ENCODE results near the gene POU6F2. TPM values are rescaled to one million over a fixed set of nuclear protein-coding genes. Genes with fewer than 3 reads are reported as not detected.

Gene POU6F2
- total RNA-seq, 2 experiments from 2014 or later: not detected

GRCh38 chr7:39342763-39343162 lies 365.1 kb downstream of the POU6F2 start:
- ATAC-seq (no peak), DNase-seq (no peak)
- Mint-ChIP-seq H3K27me3 (peaks cover 4% of the 10 kb centered on the region), H3K27ac (no peak overlapping the region), H3K4me1 (ENCODE audit: low read depth) (no peaks in the 10 kb centered on the region), H3K9me3 (no peaks in the 10 kb centered on the region), H3K4me3 (no peak overlapping the region), H3K36me3 (ENCODE audit: low read depth) (no peaks in the 10 kb centered on the region)
- POLR2A ChIA-PET: no interaction called here
- intact Hi-C loops (cut with micrococcal nuclease): no loop called here
- CTCF ChIA-PET: no interaction called here
- TF ChIP-seq CTCF (IDR thresholded peaks at IDR 0.05): no peak

GRCh38 chr7:39349452-39350123 lies 371.9 kb downstream of the POU6F2 start:
- intact Hi-C loops (cut with micrococcal nuclease): no loop called here

GRCh38 chr7:39353615-39354376 lies 376.1 kb downstream of the POU6F2 start:
- ATAC-seq (no peak), DNase-seq (no peak)
- Mint-ChIP-seq H3K4me1 (ENCODE audit: low read depth) (peaks cover 4% of the 10 kb centered on the region), H3K27ac (no peak overlapping the region), H3K36me3 (ENCODE audit: low read depth) (no peaks in the 10 kb centered on the region), H3K9me3 (no peaks in the 10 kb centered on the region), H3K27me3 (no peaks in the 10 kb centered on the region), H3K4me3 (no peak overlapping the region)
- intact Hi-C loops (cut with micrococcal nuclease): no loop called here
- no peak for TF ChIP-seq CTCF (IDR thresholded peaks at IDR 0.05)
- POLR2A ChIA-PET: no interaction called here
- CTCF ChIA-PET: interaction anchor here (0.6 kb wide), 1 partner anchor 269 kb away, joined by 3 read pairs; no protein-coding TSS in a partner anchor

More at GRCh38 chr7:39349452-39350123, 371.9 kb downstream of the POU6F2 start:
- Mint-ChIP-seq H3K4me1 (ENCODE audit: low read depth) (no peaks in the 10 kb centered on the region), H3K27ac (no peak overlapping the region), H3K9me3 (no peaks in the 10 kb centered on the region), H3K4me3 (no peak overlapping the region), H3K36me3 (ENCODE audit: low read depth) (no peaks in the 10 kb centered on the region), H3K27me3 (no peaks in the 10 kb centered on the region)
- no peak for TF ChIP-seq CTCF (IDR thresholded peaks at IDR 0.05)
- DNase-seq: no peak
- POLR2A ChIA-PET: no interaction called here
- CTCF ChIA-PET: no interaction called here
- no peak for ATAC-seq

GRCh38 chr7:39355664-39356063 lies 378.0 kb downstream of the POU6F2 start:
- Mint-ChIP-seq H3K4me3 (no peak overlapping the region), H3K27me3 (no peaks in the 10 kb centered on the region), H3K27ac (no peak overlapping the region), H3K36me3 (ENCODE audit: low read depth) (no peaks in the 10 kb centered on the region), H3K4me1 (ENCODE audit: low read depth) (peaks cover 4% of the 10 kb centered on the region), H3K9me3 (no peaks in the 10 kb centered on the region)
- ATAC-seq (no peak), DNase-seq (no peak)
- ChIA-PET POLR2A (no interaction called here), CTCF (no interaction called here)
- no peak for TF ChIP-seq CTCF (IDR thresholded peaks at IDR 0.05)
- intact Hi-C loops (cut with micrococcal nuclease): no loop called here

GRCh38 chr7:39356172-39356925 lies 378.6 kb downstream of the POU6F2 start:
- no peaks in the 10 kb centered on the region for H3K27me3 Mint-ChIP-seq
- no peak for TF ChIP-seq CTCF (IDR thresholded peaks at IDR 0.05)
- no peaks in the 10 kb centered on the region for H3K9me3 Mint-ChIP-seq
- H3K4me3 Mint-ChIP-seq: no peak overlapping the region
- no peak for ATAC-seq
- no peak for DNase-seq
- no peaks in the 10 kb centered on the region for H3K36me3 Mint-ChIP-seq (ENCODE audit: low read depth)
- intact Hi-C loops (cut with micrococcal nuclease): no loop called here
- no peak overlapping the region for H3K27ac Mint-ChIP-seq
- peaks cover 4% of the 10 kb centered on the region for H3K4me1 Mint-ChIP-seq (ENCODE audit: low read depth)
- ChIA-PET POLR2A (no interaction called here), CTCF (no interaction called here)
